ENCODE results near the gene CCDC149. TPM values are rescaled to one million over a fixed set of nuclear protein-coding genes. Genes with fewer than 3 reads are reported as not detected.
A peak's percentile ranks its signal among the peaks of the same experiment; 100 is the strongest.

CCDC149 gene
- total RNA-seq, 4 donors from 2014 or later = 2.8 to 10.0 (median 4.8) TPM

GRCh38 chr4:24794480-24794879 is 118.4 kb downstream of the CCDC149 start:
- intact Hi-C loops (cut with DNase I; ENCODE audit: low total_unique reads) (loop anchor here (10.0 kb wide), 1 partner anchor 310 kb away; no protein-coding TSS in a partner anchor), in situ Hi-C loops (cut with MboI; ENCODE audit: low sequenced_read_pairs in 4 of 4) (loop anchor here in 2 of 4 donors (25.0 kb wide), 1 partner anchor 307 kb away; no protein-coding TSS in a partner anchor)
- no peak for DNase-seq
- H3K27me3 ChIP-seq = peaks cover 0 to 2% (median 0%) of the 10 kb centered on the region in 3 donors
- H3K36me3 ChIP-seq = no peaks in the 10 kb centered on the region
- H3K4me3 ChIP-seq = peak overlapping the region in 3 of 4 donors; percentile 18 to 51 (median 22)
- no peak for TF ChIP-seq POLR2A (IDR thresholded peaks at IDR 0.05)
- no peak for TF ChIP-seq CTCF (IDR thresholded peaks at IDR 0.05 in 4 of 5, conservative IDR thresholded peaks at IDR 0.05 in 1 of 5)
- ATAC-seq = peak in 1 of 2 donors; percentile 29
- H3K27ac ChIP-seq = peak overlapping the region; percentile 34 to 74 (median 57)
- H3K9me3 ChIP-seq = no peaks in the 10 kb centered on the region
- peaks cover 13 to 19% of the 10 kb centered on the region in 2 donors for H3K4me1 ChIP-seq

- H3K9me3 ChIP-seq = no peaks in the 10 kb centered on the region
- DNase-seq (no peak), ATAC-seq (no peak)
- H3K36me3 ChIP-seq = no peaks in the 10 kb centered on the region
- no peak overlapping the region for H3K4me3 ChIP-seq
- in situ Hi-C loops (cut with MboI; ENCODE audit: low sequenced_read_pairs in 4 of 4) = loop anchor here in 2 of 4 donors (25.0 kb wide), 1 partner anchor 307 kb away; no protein-coding TSS in a partner anchor
- H3K27me3 ChIP-seq = no peaks in the 10 kb centered on the region
- TF ChIP-seq CTCF (IDR thresholded peaks at IDR 0.05 in 4 of 5, conservative IDR thresholded peaks at IDR 0.05 in 1 of 5) = no peak
- TF ChIP-seq POLR2A (IDR thresholded peaks at IDR 0.05) = no peak
- intact Hi-C loops (cut with DNase I; ENCODE audit: low total_unique reads) = loop anchor here (10.0 kb wide), 1 partner anchor 309 kb away; no protein-coding TSS in a partner anchor
- H3K27ac ChIP-seq = peak overlapping the region; percentile 34 to 74 (median 57)
- H3K4me1 ChIP-seq = peaks cover 13 to 19% of the 10 kb centered on the region in 2 donors
Observed at GRCh38 chr4:24794051-24794450, 118.8 kb downstream of the CCDC149 start.

- DNase-seq = no peak
- Histone ChIP-seq H3K9me3 (no peaks in the 10 kb centered on the region), H3K36me3 (no peaks in the 10 kb centered on the region), H3K4me1 (peaks cover 13 to 19% of the 10 kb centered on the region in 2 donors), H3K27me3 (no peaks in the 10 kb centered on the region), H3K4me3 (no peak overlapping the region), H3K27ac (peak overlapping the region in 3 of 4 donors; percentile 34 to 74 (median 65))
- TF ChIP-seq POLR2A (IDR thresholded peaks at IDR 0.05) = no peak
- TF ChIP-seq CTCF (IDR thresholded peaks at IDR 0.05 in 4 of 5, conservative IDR thresholded peaks at IDR 0.05 in 1 of 5) = peak in 1 of 5 experiments; percentile 18
- no peak for ATAC-seq
- intact Hi-C loops (cut with DNase I; ENCODE audit: low total_unique reads) (loop anchor here (10.0 kb wide), 1 partner anchor 309 kb away; no protein-coding TSS in a partner anchor), in situ Hi-C loops (cut with MboI; ENCODE audit: low sequenced_read_pairs in 4 of 4) (loop anchor here in 2 of 4 donors (25.0 kb wide), 1 partner anchor 306 kb away; no protein-coding TSS in a partner anchor)
Observed at GRCh38 chr4:24793219-24794005, 119.4 kb downstream of the CCDC149 start.

- DNase-seq (no peak), ATAC-seq (no peak)
- Histone ChIP-seq H3K27me3 (no peaks in the 10 kb centered on the region), H3K4me3 (no peak overlapping the region), H3K9me3 (no peaks in the 10 kb centered on the region), H3K27ac (no peak overlapping the region), H3K4me1 (peaks cover 13 to 19% of the 10 kb centered on the region in 2 donors), H3K36me3 (no peaks in the 10 kb centered on the region)
- intact Hi-C loops (cut with DNase I; ENCODE audit: low total_unique reads) = loop anchor here (10.0 kb wide), 1 partner anchor 308 kb away; no protein-coding TSS in a partner anchor
- in situ Hi-C loops (cut with MboI; ENCODE audit: low sequenced_read_pairs in 4 of 4) = loop anchor here in 2 of 4 donors (25.0 kb wide), 1 partner anchor 305 kb away; no protein-coding TSS in a partner anchor
- TF ChIP-seq POLR2A (IDR thresholded peaks at IDR 0.05) = no peak
- TF ChIP-seq CTCF (IDR thresholded peaks at IDR 0.05 in 4 of 5, conservative IDR thresholded peaks at IDR 0.05 in 1 of 5) = no peak
Observed at GRCh38 chr4:24792552-24792951, 120.3 kb downstream of the CCDC149 start.
